Ovary (tissue), 3 donors: ENCODE results near the gene PPDPF.

Experiments
- POLR2A ChIP-seq: fragments of 450-650 bp; IDR thresholded peaks from one replicate; pipeline ENCODE4 v1.6.1; 2017; ENCODE audit warnings: antibody characterized with exemption, mild to moderate bottlenecking, moderate library complexity
- TF ChIP-seq, protein P1 (sequence below), 3 donors: fragments of 450-650 bp in 2 of 3; fragments of 200-600 bp in 1 of 3; IDR thresholded peaks; one replicate each; pipeline versions ENCODE4 v1.5.1 to v1.8.0; 2016 to 2022; ENCODE audit warnings: antibody characterized with exemption in 3 of 3, mild to moderate bottlenecking in 1 of 3
- donor health status: DM: no; HTN: no; CAD: no.

GRCh38 chr20:63473555-63474449, 46.8 kb upstream of the PPDPF start:
- no peak for TF ChIP-seq POLR2A
- TF ChIP-seq, protein P1, sequence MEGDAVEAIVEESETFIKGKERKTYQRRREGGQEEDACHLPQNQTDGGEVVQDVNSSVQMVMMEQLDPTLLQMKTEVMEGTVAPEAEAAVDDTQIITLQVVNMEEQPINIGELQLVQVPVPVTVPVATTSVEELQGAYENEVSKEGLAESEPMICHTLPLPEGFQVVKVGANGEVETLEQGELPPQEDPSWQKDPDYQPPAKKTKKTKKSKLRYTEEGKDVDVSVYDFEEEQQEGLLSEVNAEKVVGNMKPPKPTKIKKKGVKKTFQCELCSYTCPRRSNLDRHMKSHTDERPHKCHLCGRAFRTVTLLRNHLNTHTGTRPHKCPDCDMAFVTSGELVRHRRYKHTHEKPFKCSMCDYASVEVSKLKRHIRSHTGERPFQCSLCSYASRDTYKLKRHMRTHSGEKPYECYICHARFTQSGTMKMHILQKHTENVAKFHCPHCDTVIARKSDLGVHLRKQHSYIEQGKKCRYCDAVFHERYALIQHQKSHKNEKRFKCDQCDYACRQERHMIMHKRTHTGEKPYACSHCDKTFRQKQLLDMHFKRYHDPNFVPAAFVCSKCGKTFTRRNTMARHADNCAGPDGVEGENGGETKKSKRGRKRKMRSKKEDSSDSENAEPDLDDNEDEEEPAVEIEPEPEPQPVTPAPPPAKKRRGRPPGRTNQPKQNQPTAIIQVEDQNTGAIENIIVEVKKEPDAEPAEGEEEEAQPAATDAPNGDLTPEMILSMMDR (IDR thresholded peaks at IDR 0.05): no peak
